OCI-LY1 (cell line): ENCODE results near the gene CCER1.
"Not testable (repeated sequence)": the region's sequence is repeated elsewhere in the genome, so short reads cannot be mapped to it uniquely, and the experiment has no call there.

Experiments used
- H2AFZ ChIP-seq: fragments of 200-600 bp; sonication (generic), shearing (Covaris generic); 2 replicates; pipeline ENCODE4 v1.6.0; 2014; ENCODE audit warnings: antibody characterized with exemption, mild to moderate bottlenecking, low read length
- H3F3A ChIP-seq: fragments of 200-600 bp; sonication (generic), shearing (Covaris generic); 2 replicates; pipeline ENCODE4 v1.6.0; 2014; ENCODE audit warnings: mild to moderate bottlenecking, antibody characterized with exemption, low read length, moderate library complexity; ENCODE audit not compliant: insufficient read depth
- H3K27ac ChIP-seq: fragments of 200-600 bp; sonication (generic); 2 replicates; pipeline ENCODE4 v1.5.1; 2014; ENCODE audit warnings: low read length, mixed run types, mild to moderate bottlenecking, low read depth; ENCODE audit not compliant: poor library complexity, severe bottlenecking
- H3K27me3 ChIP-seq: fragments of 200-600 bp; sonication (generic); 2 replicates; pipeline ENCODE4 v1.6.0; 2014; ENCODE audit warnings: antibody characterized with exemption, mild to moderate bottlenecking, low read length, moderate library complexity; ENCODE audit not compliant: insufficient read depth
- H3K36me3 ChIP-seq: fragments of 200-600 bp; sonication (generic); 2 replicates; pipeline ENCODE4 v1.6.1; 2014; ENCODE audit warnings: mild to moderate bottlenecking, antibody characterized with exemption, low read length, moderate library complexity, mixed read lengths; ENCODE audit not compliant: insufficient read depth
- H3K4me1 ChIP-seq: fragments of 200-600 bp; sonication (generic); 2 replicates; pipeline ENCODE4 v1.5.1; 2014; ENCODE audit warnings: mild to moderate bottlenecking, low read length, moderate library complexity; ENCODE audit not compliant: insufficient read depth, severe bottlenecking
- H3K4me2 ChIP-seq: fragments of 200-600 bp; sonication (generic), shearing (Covaris generic); 2 replicates; pipeline ENCODE4 v1.6.1; 2014; ENCODE audit warnings: low read length
- H3K4me3 ChIP-seq: fragments of 200-600 bp; sonication (generic); 2 replicates; pipeline ENCODE4 v1.5.1; 2014; ENCODE audit warnings: low read length, low read depth, mild to moderate bottlenecking, mixed read lengths; ENCODE audit not compliant: poor library complexity, severe bottlenecking
- H3K79me2 ChIP-seq: fragments of 200-600 bp; shearing (Covaris generic); 2 replicates; pipeline ENCODE4 v1.6.1; 2016; ENCODE audit warnings: mixed run types, low read length, mixed read lengths; ENCODE audit not compliant: insufficient read depth
- H3K9ac ChIP-seq: fragments of 200-600 bp; sonication (generic), shearing (Covaris generic); 2 replicates; pipeline ENCODE4 v1.6.1; 2014; ENCODE audit warnings: mild to moderate bottlenecking, low read length, mixed read lengths
- H3K9me2 ChIP-seq: fragments of 200-600 bp; sonication (generic), shearing (Covaris generic); 2 replicates; pipeline ENCODE4 v1.6.1; 2014; ENCODE audit warnings: low read depth, mild to moderate bottlenecking, low read length, mixed read lengths
- H3K9me3 ChIP-seq: fragments of 200-600 bp; shearing (Covaris generic); 2 replicates; pipeline ENCODE4 v1.6.1; 2014; ENCODE audit warnings: low read length, mixed read lengths
- H4K20me1 ChIP-seq: fragments of 200-600 bp; sonication (generic), shearing (Covaris generic); 2 replicates; pipeline ENCODE4 v1.6.0; 2016; ENCODE audit warnings: mild to moderate bottlenecking, low read length; ENCODE audit not compliant: insufficient read depth
- EZH2 ChIP-seq: fragments of 200-600 bp; sonication (generic), shearing (Covaris generic); IDR thresholded peaks from 2 replicates; pipeline ENCODE4 v1.8.0; 2017; ENCODE audit warnings: borderline replicate concordance, mixed run types, mild to moderate bottlenecking, antibody characterized with exemption, low read length, moderate library complexity, mixed read lengths
- TF ChIP-seq, protein P1 (sequence below): fragments of 200-600 bp; sonication (generic), shearing (Covaris generic); IDR thresholded peaks from 2 replicates; pipeline ENCODE4 v1.5.1; 2017; ENCODE audit warnings: mild to moderate bottlenecking, antibody characterized with exemption, low read length, moderate library complexity, mixed read lengths

CCER1 gene

DNA sequence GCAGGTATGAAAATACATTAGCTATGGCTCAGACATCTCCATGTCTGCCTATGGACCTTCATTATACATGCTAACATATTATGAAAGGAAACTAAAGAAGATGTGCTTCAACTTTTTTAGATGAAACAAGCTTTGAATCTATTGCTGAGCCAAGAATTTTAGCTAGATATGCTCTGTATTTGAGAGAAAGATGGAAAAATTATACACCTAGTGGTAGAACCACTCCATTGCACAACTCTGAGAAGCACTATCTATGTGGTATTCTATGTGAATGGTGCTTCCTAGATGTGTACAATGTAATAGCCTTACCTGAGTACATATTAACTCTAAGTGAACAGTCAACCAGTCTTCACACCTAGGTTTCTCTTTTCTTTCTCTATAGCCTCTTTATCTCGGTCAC is 32.5 kb upstream of the CCER1 start:
- H3K4me3 ChIP-seq = no peak overlapping the region
- no peak overlapping the region for H3K4me2 ChIP-seq
- no peaks in the 10 kb centered on the region for H3K36me3 ChIP-seq
- H2AFZ ChIP-seq = no peak overlapping the region
- no peaks in the 10 kb centered on the region for H4K20me1 ChIP-seq
- H3K4me1 ChIP-seq = no peaks in the 10 kb centered on the region
- no peaks in the 10 kb centered on the region for H3K9me2 ChIP-seq
- no peak overlapping the region for H3K9ac ChIP-seq
- TF ChIP-seq, protein P1, sequence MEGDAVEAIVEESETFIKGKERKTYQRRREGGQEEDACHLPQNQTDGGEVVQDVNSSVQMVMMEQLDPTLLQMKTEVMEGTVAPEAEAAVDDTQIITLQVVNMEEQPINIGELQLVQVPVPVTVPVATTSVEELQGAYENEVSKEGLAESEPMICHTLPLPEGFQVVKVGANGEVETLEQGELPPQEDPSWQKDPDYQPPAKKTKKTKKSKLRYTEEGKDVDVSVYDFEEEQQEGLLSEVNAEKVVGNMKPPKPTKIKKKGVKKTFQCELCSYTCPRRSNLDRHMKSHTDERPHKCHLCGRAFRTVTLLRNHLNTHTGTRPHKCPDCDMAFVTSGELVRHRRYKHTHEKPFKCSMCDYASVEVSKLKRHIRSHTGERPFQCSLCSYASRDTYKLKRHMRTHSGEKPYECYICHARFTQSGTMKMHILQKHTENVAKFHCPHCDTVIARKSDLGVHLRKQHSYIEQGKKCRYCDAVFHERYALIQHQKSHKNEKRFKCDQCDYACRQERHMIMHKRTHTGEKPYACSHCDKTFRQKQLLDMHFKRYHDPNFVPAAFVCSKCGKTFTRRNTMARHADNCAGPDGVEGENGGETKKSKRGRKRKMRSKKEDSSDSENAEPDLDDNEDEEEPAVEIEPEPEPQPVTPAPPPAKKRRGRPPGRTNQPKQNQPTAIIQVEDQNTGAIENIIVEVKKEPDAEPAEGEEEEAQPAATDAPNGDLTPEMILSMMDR = 0 out of 2 replicates have a peak, but pooled peaks have one; percentile 46
- no peak for TF ChIP-seq EZH2
- no peak overlapping the region for H3K27ac ChIP-seq
- no peaks in the 10 kb centered on the region for H3K9me3 ChIP-seq
- no peaks in the 10 kb centered on the region for H3F3A ChIP-seq
- H3K27me3 ChIP-seq = no peaks in the 10 kb centered on the region
- no peaks in the 10 kb centered on the region for H3K79me2 ChIP-seq

DNA sequence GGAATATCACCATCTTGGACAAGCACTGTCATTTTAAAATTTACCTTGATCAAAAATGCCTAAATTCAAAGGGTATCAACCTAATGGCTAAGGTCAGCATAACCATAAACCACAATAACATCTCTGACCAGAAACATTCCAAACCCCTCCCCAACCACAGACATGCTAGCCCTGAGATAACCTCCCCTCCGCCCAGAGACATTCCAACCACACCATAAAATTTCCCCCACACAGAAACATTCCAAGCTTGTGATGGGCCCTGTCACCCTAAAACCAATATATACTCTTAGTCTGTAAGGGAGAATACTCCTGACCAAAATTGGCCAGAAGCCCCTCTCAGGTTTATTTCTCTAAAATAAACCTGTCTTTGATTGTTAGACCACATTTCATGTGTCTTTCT is 32.1 kb upstream of the CCER1 start:
- no peaks in the 10 kb centered on the region for H3F3A ChIP-seq

DNA sequence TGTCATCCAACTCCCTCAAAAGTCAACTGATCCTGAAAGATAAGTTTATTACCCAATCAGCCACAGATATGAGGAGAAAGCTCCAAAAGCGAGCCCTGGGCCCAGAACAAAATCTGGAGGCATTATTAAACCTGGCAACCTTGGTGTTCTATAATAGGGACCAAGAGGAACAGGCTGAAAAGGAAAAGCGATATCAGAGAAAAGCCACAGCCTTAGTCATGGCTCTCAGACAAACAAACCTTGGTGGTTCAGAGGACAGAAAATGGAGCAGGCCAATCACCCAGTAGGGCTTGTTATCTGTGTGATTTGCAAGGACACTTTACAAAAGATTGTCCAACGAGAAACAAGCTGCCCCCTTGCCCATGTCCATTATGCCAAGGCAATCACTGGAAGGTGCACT is 30.4 kb upstream of the CCER1 start:
- H3K27me3 ChIP-seq, H3K9me2 ChIP-seq: not testable (repeated sequence)

More for the DNA sequence above, 32.1 kb upstream of the CCER1 start:
- Histone ChIP-seq H2AFZ (no peak overlapping the region), H3K36me3 (no peaks in the 10 kb centered on the region), H3K4me3 (no peak overlapping the region), H3K4me2 (no peak overlapping the region), H3K4me1 (no peaks in the 10 kb centered on the region), H3K9me3 (no peaks in the 10 kb centered on the region), H4K20me1 (no peaks in the 10 kb centered on the region), H3K27me3 (no peaks in the 10 kb centered on the region), H3K79me2 (no peaks in the 10 kb centered on the region), H3K27ac (no peak overlapping the region), H3K9ac (no peak overlapping the region), H3K9me2 (no peaks in the 10 kb centered on the region)
- TF ChIP-seq, protein P1 = no peak
- TF ChIP-seq EZH2 = no peak

DNA sequence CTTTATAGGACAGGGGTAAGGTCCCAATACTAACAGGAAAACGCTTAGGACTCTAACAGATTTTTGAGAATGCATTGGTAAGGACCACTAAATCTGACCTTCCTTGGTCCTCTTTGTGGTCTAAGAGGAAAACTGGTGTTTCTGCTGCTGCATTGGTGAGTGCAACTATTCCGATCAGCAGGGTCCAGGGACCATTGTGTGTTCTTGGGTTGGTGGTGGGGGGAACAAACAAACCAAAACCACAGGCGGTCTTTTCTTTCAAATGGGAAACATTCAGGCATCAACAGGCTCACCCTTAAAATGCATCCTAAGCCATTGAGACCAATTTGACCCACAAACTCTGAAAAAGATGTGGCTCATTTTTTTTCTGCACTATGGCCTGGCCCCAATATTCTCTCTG is 29.1 kb upstream of the CCER1 start:
- Histone ChIP-seq H3K4me2 (no peak overlapping the region), H4K20me1 (no peaks in the 10 kb centered on the region), H3F3A (no peaks in the 10 kb centered on the region), H3K79me2 (no peaks in the 10 kb centered on the region), H3K9me3 (no peaks in the 10 kb centered on the region), H3K27me3 (no peaks in the 10 kb centered on the region), H3K9ac (no peak overlapping the region), H3K4me3 (no peak overlapping the region), H2AFZ (no peak overlapping the region), H3K9me2 (no peaks in the 10 kb centered on the region), H3K4me1 (no peaks in the 10 kb centered on the region), H3K36me3 (no peaks in the 10 kb centered on the region), H3K27ac (no peak overlapping the region)
- no peak for TF ChIP-seq EZH2

More for the DNA sequence above, 30.4 kb upstream of the CCER1 start:
- not testable (repeated sequence) for H3K36me3 ChIP-seq, H3K4me1 ChIP-seq, H3K9ac ChIP-seq, H3F3A ChIP-seq, H3K27ac ChIP-seq, H3K4me2 ChIP-seq, H3K4me3 ChIP-seq, H2AFZ ChIP-seq, H3K9me3 ChIP-seq, H4K20me1 ChIP-seq, H3K79me2 ChIP-seq
